ENCODE measurements around the gene PTPN14.

DNA sequence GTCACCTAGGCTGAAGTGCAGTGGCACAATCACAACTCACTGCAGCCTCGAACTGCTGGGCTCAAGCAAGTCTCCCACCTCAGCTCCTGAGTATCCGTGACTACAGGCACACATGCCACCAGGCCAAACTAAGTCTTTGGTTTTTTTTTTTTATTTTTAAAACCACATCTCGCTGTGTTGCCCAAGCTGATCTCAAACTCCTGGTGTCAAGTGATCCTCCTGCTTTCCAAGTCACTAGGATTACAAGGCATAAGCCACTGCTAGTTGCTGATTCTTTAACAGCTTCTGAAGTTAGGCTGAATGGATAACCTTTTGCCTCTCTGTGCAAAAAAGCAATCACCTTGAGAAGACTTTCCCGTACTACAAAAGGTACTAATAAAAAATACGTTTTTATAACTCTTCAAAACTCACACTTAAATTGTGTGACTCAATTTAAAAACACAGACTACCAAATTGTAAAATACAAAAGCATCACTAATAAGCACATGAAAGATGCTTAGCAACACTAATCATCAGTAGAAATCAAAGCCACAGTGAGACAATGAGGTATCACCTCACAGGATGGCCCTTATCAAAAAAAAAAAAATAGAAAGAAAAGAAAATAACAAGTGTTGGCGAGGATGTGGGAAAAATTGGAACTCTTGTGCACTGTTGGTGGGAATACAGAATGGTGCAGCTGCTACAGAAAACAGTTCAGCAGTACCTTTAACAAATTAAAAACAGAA lies 40.3 kb downstream of the PTPN14 start:
- TF ChIP-seq, protein P1, sequence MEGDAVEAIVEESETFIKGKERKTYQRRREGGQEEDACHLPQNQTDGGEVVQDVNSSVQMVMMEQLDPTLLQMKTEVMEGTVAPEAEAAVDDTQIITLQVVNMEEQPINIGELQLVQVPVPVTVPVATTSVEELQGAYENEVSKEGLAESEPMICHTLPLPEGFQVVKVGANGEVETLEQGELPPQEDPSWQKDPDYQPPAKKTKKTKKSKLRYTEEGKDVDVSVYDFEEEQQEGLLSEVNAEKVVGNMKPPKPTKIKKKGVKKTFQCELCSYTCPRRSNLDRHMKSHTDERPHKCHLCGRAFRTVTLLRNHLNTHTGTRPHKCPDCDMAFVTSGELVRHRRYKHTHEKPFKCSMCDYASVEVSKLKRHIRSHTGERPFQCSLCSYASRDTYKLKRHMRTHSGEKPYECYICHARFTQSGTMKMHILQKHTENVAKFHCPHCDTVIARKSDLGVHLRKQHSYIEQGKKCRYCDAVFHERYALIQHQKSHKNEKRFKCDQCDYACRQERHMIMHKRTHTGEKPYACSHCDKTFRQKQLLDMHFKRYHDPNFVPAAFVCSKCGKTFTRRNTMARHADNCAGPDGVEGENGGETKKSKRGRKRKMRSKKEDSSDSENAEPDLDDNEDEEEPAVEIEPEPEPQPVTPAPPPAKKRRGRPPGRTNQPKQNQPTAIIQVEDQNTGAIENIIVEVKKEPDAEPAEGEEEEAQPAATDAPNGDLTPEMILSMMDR (IDR thresholded peaks at IDR 0.05), result no peak
- TF ChIP-seq TCF7L2 (IDR thresholded peaks at IDR 0.05; ENCODE audit: low read depth, low read length), result no peak
- TF ChIP-seq, protein P2, sequence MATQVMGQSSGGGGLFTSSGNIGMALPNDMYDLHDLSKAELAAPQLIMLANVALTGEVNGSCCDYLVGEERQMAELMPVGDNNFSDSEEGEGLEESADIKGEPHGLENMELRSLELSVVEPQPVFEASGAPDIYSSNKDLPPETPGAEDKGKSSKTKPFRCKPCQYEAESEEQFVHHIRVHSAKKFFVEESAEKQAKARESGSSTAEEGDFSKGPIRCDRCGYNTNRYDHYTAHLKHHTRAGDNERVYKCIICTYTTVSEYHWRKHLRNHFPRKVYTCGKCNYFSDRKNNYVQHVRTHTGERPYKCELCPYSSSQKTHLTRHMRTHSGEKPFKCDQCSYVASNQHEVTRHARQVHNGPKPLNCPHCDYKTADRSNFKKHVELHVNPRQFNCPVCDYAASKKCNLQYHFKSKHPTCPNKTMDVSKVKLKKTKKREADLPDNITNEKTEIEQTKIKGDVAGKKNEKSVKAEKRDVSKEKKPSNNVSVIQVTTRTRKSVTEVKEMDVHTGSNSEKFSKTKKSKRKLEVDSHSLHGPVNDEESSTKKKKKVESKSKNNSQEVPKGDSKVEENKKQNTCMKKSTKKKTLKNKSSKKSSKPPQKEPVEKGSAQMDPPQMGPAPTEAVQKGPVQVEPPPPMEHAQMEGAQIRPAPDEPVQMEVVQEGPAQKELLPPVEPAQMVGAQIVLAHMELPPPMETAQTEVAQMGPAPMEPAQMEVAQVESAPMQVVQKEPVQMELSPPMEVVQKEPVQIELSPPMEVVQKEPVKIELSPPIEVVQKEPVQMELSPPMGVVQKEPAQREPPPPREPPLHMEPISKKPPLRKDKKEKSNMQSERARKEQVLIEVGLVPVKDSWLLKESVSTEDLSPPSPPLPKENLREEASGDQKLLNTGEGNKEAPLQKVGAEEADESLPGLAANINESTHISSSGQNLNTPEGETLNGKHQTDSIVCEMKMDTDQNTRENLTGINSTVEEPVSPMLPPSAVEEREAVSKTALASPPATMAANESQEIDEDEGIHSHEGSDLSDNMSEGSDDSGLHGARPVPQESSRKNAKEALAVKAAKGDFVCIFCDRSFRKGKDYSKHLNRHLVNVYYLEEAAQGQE (IDR thresholded peaks at IDR 0.05; ENCODE audit: insufficient read depth in 1 of 2, low read depth in 2 of 2, low read length in 1 of 2), result no peak
- no peak for TF ChIP-seq POLR2AphosphoS5 (IDR thresholded peaks at IDR 0.05; ENCODE audit: low read depth, low read length)
- TF ChIP-seq SIN3A (IDR thresholded peaks at IDR 0.05; ENCODE audit: borderline replicate concordance, insufficient read depth, low read depth, low read length), result no peak

Data from Panc1 (cell line).